GM21390 (cell line): ENCODE results near the gene FCGR2B.
"Not testable (repeated sequence)": the region's sequence is repeated elsewhere in the genome, so short reads cannot be mapped to it uniquely, and the experiment has no call there.

Source experiments
- ATAC-seq: cut with Tn5 transposase; IDR thresholded peaks from one replicate; pipeline ENCODE4 v1.9.1; 2021; ENCODE audit not compliant: unreplicated experiment

The FCGR2B gene

GRCh38 chr1:161647507-161648360, 15.2 kb upstream of the FCGR2B start:
- ATAC-seq = not testable (repeated sequence)

DNA sequence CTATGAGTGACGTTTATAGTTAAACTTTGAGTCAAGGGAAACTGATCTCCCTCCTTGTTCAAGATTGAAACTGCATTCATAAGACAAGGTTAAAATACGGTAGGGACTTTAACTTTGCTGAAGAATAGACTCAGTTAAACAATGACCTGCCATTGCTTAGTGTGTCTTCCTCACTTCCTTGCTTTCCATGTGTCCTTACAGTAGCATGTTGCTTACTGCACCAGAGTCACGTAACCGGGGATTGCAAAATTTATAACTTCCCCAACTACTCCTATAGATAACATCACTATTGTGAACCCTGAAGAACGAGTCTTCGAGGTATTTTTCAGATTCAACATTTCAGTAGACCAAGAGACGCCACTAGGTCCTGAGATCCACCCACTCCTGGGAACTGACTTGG, 9.4 kb upstream of the FCGR2B start:
- ATAC-seq = not testable (repeated sequence)

GRCh38 chr1:161653971-161654370, 9.0 kb upstream of the FCGR2B start:
- not testable (repeated sequence) for ATAC-seq

DNA sequence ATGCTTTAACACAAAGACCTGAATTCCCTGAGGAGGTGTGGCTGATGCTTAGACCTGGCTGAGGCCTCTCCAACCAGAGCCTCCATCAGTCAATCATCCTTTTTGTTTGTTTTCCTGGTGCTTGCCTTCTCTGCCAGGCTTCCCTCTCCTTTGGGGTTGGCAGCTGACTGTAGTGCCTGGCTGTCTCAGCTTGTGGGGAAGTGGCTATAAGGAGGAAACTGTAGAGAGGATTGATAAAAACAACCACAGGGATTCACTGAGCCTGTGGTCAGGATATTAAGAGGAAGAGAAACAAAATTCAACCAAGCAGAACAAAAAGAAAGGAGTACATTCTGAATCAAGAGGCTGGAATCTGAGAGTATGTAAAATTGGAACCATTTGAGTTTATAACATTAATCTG, 4.4 kb upstream of the FCGR2B start:
- ATAC-seq = not testable (repeated sequence)

DNA sequence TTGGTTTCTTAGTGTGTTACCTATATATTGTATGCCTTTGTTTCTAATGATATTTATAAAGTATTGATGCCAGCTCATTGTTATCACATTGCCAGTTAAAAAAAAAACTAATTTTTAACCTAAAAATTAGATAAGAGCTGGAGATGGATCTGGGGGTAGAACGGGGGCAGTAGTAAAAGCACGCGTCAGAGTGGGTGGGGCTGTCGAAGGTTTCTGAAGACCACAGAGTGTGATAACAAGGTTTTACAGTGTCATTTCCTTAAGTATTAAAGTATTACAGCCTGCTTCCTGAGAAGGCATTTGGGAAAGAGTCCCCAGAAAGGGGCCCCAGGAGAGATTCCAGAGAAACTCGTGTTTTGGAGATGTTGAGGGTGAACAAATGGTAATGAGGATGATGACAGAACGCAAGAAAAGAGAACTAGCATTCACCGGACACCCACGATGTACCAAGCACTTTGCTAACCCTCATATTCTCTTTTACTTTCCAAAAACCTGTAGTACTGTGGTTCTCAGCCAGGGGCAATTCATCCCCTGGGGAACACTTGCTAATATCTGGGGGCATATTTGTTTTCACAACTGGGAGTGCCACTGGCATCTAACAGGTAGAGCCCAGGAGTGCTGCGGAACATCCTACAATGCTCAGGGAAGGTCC, 1.2 kb upstream of the FCGR2B start:
- ATAC-seq = not testable (repeated sequence)

DNA sequence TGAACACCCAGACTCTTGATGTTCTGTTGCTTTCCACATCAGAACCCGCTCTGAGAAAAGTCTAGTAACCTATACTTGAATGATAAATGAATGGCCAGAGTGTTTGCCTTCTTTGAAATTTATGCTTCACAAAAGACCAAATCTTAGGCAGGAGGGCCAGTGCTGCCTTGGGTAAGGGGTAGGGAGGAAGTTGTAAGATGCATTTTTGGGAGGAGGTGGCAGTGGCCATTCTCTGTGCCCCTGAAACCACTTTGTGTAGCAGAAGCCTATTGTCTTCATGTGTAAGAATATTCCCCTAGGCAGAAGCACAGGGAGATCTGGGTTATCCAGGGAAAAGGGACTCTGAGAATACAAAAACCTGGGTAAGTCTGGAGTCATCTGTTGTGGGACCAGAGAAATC, 626 bp downstream of the FCGR2B start:
- ATAC-seq = peak; percentile 20

GRCh38 chr1:161664689-161665088, 1.7 kb downstream of the FCGR2B start:
- ATAC-seq = not testable (repeated sequence)

- ATAC-seq = not testable (repeated sequence)
Observed at GRCh38 chr1:161671045-161672020, 8.4 kb downstream of the FCGR2B start.

DNA sequence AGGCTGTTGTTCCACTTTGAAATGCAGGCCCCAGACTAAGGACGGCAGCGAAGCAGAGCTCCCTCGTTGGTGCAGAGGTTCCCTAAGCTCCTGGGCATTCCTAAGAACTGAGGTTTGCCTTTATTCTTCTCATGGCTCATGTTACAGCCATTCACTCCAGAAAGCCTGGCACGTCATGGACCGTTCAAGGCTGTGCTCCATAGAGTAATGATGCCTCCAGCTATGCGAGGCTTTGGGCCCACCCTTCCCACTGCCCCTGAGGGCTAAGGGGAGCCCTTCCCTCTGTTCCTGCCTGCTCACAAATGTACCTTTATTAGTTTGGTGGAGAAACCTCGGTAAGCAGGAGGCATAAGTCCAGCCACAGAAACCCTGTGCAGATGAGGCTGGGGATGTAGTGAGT, 10.5 kb downstream of the FCGR2B start:
- ATAC-seq = not testable (repeated sequence)

- ATAC-seq = not testable (repeated sequence)
Observed at GRCh38 chr1:161674447-161674846, 11.5 kb downstream of the FCGR2B start.

DNA sequence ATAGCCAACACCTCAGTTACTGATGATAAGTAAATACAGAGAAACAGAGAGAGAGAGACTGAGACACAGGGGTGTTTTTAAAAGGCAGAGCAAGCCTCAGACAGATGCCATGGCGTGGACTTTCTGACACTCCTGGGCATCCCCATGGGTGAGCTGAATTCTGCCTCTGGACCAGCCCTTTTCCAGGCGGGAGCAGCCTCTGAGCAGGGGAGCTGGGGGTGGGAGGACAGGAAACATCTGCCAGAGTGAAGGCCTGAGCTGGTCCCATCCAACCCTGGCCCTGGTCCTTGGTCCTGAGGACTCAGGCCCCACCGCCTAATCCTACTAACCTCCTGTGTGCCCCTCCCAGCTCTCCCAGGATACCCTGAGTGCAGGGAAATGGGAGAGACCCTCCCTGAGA, 12.0 kb downstream of the FCGR2B start:
- not testable (repeated sequence) for ATAC-seq

DNA sequence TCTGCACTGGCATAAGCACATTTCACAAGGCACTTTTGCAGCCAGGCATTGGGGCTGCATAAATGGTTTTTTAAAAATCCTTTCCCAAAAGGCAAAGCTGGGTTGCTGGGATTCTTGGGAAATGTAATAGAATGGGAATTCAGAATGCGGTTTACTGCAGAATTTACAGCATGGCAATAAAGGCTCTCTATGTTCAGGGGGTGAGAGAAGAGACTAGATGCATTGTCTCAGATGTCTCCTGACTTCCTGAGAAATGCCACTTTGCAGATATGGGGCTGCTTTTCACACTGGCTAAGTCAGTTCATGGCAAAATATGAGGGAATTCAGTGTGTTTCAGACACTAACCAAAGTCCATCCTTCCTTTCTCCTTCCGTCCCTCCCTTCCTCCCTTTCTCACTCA, 13.5 kb downstream of the FCGR2B start:
- ATAC-seq = no peak

GRCh38 chr1:161676958-161677689, 14.2 kb downstream of the FCGR2B start:
- no peak for ATAC-seq

DNA sequence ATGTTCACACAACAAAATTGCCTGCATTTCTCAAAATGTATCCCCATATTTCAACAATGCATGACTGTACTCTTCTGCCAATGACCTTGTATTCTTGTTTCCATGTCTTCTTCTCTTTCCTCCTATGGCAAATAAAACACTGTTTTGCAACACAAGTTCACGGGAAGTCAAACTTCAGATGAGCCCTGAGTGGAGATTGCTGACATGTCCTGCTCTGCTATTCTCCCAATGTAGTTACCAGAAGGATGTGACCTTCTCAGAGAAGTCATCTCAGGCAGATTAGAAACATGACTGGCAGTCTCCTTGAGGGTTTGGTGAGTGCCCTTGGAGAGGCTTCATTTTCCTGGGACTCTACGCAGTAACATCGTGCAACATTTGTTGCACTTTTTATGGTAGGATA, 15.6 kb downstream of the FCGR2B start:
- ATAC-seq = no peak

GRCh38 chr1:161681879-161682278, 18.9 kb downstream of the FCGR2B start:
- ATAC-seq = no peak

DNA sequence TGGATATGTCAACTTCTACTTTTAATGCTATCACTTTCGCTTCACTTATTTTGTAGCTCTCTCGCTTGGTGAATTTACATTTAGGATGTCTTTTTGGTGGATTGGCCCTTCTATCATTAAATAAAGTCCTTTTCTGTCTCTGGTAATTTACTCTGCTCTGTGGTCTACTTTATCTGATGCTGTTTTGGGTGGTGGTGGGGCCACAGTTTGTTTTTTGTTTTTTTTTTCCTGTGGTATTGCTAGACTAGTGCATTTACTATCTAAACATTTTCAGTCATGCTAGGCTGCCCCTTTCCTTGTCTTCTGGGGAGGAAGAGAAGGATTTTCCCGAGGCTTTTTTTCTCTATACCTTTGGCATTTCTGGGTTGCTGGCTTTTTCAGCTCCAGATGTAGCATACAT, 26.0 kb downstream of the FCGR2B start:
- no peak for ATAC-seq

GRCh38 chr1:161691846-161692245, 28.9 kb downstream of the FCGR2B start:
- ATAC-seq = no peak

- ATAC-seq = not testable (repeated sequence)
Observed at GRCh38 chr1:161693020-161693712, 30.2 kb downstream of the FCGR2B start.

- not testable (repeated sequence) for ATAC-seq
Observed at GRCh38 chr1:161698302-161698701, 35.4 kb downstream of the FCGR2B start.

- ATAC-seq = no peak
Observed at GRCh38 chr1:161702250-161702649, 39.3 kb downstream of the FCGR2B start.
